CD4-positive, alpha-beta memory T cell (primary cell): Measurements from ENCODE around the gene HSD17B14. TPM values are rescaled to one million over a fixed set of nuclear protein-coding genes. Genes with fewer than 3 reads are reported as not detected.

Experiments used
- CTCF ChIA-PET: fragments of 350-600 bp; sonication (Branson Sonifier 250); formaldehyde crosslinking; loops from one replicate; lab custom pipeline; 2021; ENCODE audit warnings: inconsistent platforms; ENCODE audit not compliant: partially characterized antibody; lab: Charles Lee
- POLR2A ChIA-PET: fragments of 350-600 bp; sonication (Branson Sonifier 250); formaldehyde crosslinking; loops from one replicate; lab custom pipeline; 2021; ENCODE audit not compliant: partially characterized antibody; lab: Charles Lee
- DNase-seq, 5 donors: peaks; one replicate each; pipeline versions ENCODE4 v3.0.0 to v3.0.0-alpha.2; 2020 to 2022; ENCODE audit warnings: mixed read lengths in 1 of 5
- H3K27ac ChIP-seq: one replicate; pipeline ENCODE4 v1.7.0; 2013; ENCODE audit warnings: low read depth, low read length
- H3K27me3 ChIP-seq: 2 replicates; pipeline ENCODE4 v1.7.0; 2013; ENCODE audit warnings: mild to moderate bottlenecking, low read length, moderate library complexity; ENCODE audit not compliant: insufficient read depth
- H3K36me3 ChIP-seq: 2 replicates; pipeline ENCODE4 v1.7.0; 2013; ENCODE audit warnings: mild to moderate bottlenecking, low read length, moderate library complexity; ENCODE audit not compliant: insufficient read depth
- H3K4me1 ChIP-seq: 2 replicates; pipeline ENCODE4 v1.7.0; 2013; ENCODE audit warnings: mild to moderate bottlenecking, low read length, moderate library complexity; ENCODE audit not compliant: insufficient read depth
- H3K4me3 ChIP-seq, 2 donors: one replicate each; pipeline ENCODE4 v1.7.0; 2013; ENCODE audit warnings: low read length in 2 of 2, mild to moderate bottlenecking in 1 of 2
- H3K9me3 ChIP-seq, 2 donors: one replicate each; pipeline ENCODE4 v1.7.0; 2013; ENCODE audit warnings: low read length in 2 of 2, control low read depth in 1 of 2; ENCODE audit not compliant: control insufficient read depth in 1 of 2
- H3K27ac Mint-ChIP-seq, 7 donors: one replicate each; pipeline ENCODE4 v1.8.0; 2020 to 2021; ENCODE audit warnings: mixed read lengths in 7 of 7, mild to moderate bottlenecking in 6 of 7, inconsistent platforms in 3 of 7, moderate library complexity in 3 of 7
- H3K27me3 Mint-ChIP-seq, 2 donors: one replicate each; pipeline ENCODE4 v1.8.0; 2020 to 2021; ENCODE audit warnings: mixed read lengths in 2 of 2
- H3K36me3 Mint-ChIP-seq, 2 donors: one replicate each; pipeline ENCODE4 v1.8.0; 2020 to 2021; ENCODE audit warnings: mixed read lengths in 2 of 2, inconsistent platforms in 1 of 2, mild to moderate bottlenecking in 1 of 2
- H3K4me1 Mint-ChIP-seq, 4 donors: one replicate each; pipeline ENCODE4 v1.8.0; 2020 to 2021; ENCODE audit warnings: mixed read lengths in 4 of 4, mild to moderate bottlenecking in 1 of 4
- H3K4me3 Mint-ChIP-seq, 8 donors: one replicate each; pipeline ENCODE4 v1.8.0; 2020 to 2021; ENCODE audit warnings: mixed read lengths in 8 of 8, mild to moderate bottlenecking in 7 of 8, moderate library complexity in 6 of 8, inconsistent platforms in 3 of 8
- H3K9me3 Mint-ChIP-seq, 8 donors: one replicate each; pipeline ENCODE4 v1.8.0; 2020 to 2021; ENCODE audit warnings: mixed read lengths in 8 of 8, mild to moderate bottlenecking in 5 of 8, inconsistent platforms in 3 of 8, moderate library complexity in 1 of 8
- intact Hi-C: fragments of 100-400 bp; cut with micrococcal nuclease; formaldehyde crosslinking; loops from one replicate; pipeline ENCODE4 v1.15.1; 2023
- polyA plus RNA-seq, 2 donors: library from polyadenylated mRNA; unstranded; fragments of 300-500 nt; fragmentation: Illumina TruSeq; gene quantifications; one replicate each; pipeline ENCODE4 v1.2.3, GENCODE V29; 2021
- total RNA-seq, 2 experiments: library from RNA; stranded (reverse); gene quantifications; one replicate each; pipeline ENCODE4 v1.2.3, GENCODE V29; 2021

The HSD17B14 gene
- total and polyA plus RNA-seq, 4 experiments from 2014 or later = 0.32 to 1.1 (median 0.55) TPM

DNA sequence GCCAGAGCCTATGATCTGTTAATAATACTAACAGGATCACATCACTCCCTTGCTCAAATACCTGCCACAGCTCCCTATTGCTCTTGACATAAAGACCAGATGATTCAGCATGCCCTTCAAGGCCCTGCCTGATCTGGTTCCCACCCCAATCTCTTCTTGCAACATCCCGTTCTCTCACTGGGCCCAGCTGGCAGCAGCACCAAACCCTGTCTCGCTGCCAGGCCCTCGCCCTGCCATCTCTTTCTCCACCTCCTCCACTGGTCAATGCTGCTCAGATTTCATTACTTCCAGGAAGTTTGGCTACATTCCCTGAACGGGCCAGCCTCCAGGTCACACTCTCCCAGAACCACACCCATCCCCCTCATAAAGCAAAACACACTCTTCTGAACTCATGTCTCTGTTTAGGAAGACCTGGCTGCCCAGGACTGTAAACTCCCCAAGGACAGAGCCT is 16.9 kb downstream of the HSD17B14 start:
- Mint-ChIP-seq H3K4me3 (no peak overlapping the region), H3K27me3 (no peaks in the 10 kb centered on the region), H3K27ac (peak overlapping the region in 2 of 7 donors; percentile 64 to 85), H3K36me3 (no peaks in the 10 kb centered on the region), H3K4me1 (peaks cover 2 to 13% (median 9%) of the 10 kb centered on the region in 4 donors), H3K9me3 (no peaks in the 10 kb centered on the region)
- no peaks in the 10 kb centered on the region for H3K4me1 ChIP-seq
- no peak overlapping the region for H3K4me3 ChIP-seq
- intact Hi-C loops = no loop called here
- H3K27me3 ChIP-seq = no peaks in the 10 kb centered on the region
- ChIA-PET POLR2A (no interaction called here), CTCF (no interaction called here)
- no peak overlapping the region for H3K27ac ChIP-seq
- H3K9me3 ChIP-seq = no peaks in the 10 kb centered on the region
- H3K36me3 ChIP-seq = no peaks in the 10 kb centered on the region
- no peak for DNase-seq

DNA sequence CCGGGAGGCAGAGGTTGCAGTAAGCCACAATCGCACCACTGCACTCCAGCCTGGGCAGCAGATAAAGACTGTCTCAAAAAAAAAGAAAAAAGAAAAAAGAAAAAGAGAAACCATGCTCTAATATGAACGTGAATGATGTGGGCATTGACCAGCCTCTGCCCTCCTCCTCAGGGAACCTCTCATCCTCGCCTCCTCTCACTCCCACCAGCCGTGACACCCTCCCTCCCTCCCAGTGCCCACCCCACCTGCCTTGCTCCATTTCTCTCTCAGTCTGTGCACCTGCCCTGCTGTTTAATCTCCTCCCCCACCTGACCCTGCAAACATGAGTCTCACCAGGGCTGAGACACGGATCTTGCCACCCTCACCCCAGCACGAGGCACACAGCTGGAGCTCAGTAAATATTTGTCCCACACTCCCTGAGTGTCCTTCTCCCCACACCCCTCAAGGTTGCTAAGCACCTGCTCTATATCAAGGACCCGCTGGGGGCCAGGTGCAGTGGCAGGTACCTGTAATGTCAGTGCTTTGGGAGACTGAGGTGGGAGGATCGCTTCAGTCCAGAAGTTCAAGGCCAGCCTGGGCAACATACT is 18.0 kb downstream of the HSD17B14 start:
- H3K4me3 Mint-ChIP-seq = no peak overlapping the region
- Histone ChIP-seq H3K4me3 (no peak overlapping the region), H3K27ac (no peak overlapping the region), H3K27me3 (no peaks in the 10 kb centered on the region), H3K36me3 (no peaks in the 10 kb centered on the region), H3K9me3 (no peaks in the 10 kb centered on the region), H3K4me1 (no peaks in the 10 kb centered on the region)
- H3K27ac Mint-ChIP-seq = peak overlapping the region in 1 of 7 donors; percentile 32
- ChIA-PET POLR2A (interaction anchor here (0.9 kb wide), 1 partner anchor 24 kb away, joined by 3 read pairs; no protein-coding TSS in a partner anchor), CTCF (interaction anchor here (1.4 kb wide), 1 partner anchor 23 kb away, joined by 6 read pairs; no protein-coding TSS in a partner anchor)
- intact Hi-C loops = no loop called here
- no peak for DNase-seq
- no peaks in the 10 kb centered on the region for H3K27me3 Mint-ChIP-seq
- peaks cover 2 to 13% (median 9%) of the 10 kb centered on the region in 4 donors for H3K4me1 Mint-ChIP-seq
- no peaks in the 10 kb centered on the region for H3K36me3 Mint-ChIP-seq
- H3K9me3 Mint-ChIP-seq = no peaks in the 10 kb centered on the region

DNA sequence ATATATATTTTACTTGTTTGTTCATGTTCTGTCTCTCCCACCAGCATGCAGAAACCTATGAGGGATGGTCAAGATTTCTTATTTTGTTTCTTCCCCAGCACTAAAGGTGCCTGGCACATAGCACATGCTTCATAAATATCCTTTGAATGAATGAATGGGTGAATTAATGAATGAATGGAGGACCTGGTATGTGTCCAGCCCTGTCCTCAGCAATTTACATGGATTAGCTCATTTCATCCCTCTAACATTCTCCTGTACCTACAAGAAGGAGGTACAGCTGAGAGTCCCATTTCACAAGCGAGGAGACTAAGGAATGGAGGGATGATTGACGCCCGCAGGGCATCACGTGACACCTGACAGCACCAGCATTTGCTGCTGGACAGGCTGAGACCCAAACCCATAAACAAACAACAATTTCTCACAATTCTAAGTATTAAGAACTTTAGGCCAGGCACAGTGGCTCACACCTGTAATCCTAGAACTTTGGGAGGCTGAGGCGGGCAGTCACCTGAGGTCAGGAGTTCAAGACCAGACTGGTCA is 18.6 kb downstream of the HSD17B14 start:
- Histone ChIP-seq H3K4me1 (no peaks in the 10 kb centered on the region), H3K9me3 (no peaks in the 10 kb centered on the region), H3K4me3 (no peak overlapping the region), H3K36me3 (no peaks in the 10 kb centered on the region), H3K27ac (no peak overlapping the region), H3K27me3 (no peaks in the 10 kb centered on the region)
- ChIA-PET CTCF (interaction anchor here (1.4 kb wide), 1 partner anchor 22 kb away, joined by 6 read pairs; no protein-coding TSS in a partner anchor), POLR2A (interaction anchor here (0.9 kb wide), 1 partner anchor 25 kb away, joined by 3 read pairs; no protein-coding TSS in a partner anchor)
- no peaks in the 10 kb centered on the region for H3K27me3 Mint-ChIP-seq
- no peaks in the 10 kb centered on the region for H3K9me3 Mint-ChIP-seq
- H3K4me1 Mint-ChIP-seq = peaks cover 4 to 20% (median 10%) of the 10 kb centered on the region in 4 donors
- peak overlapping the region in 1 of 7 donors; percentile 26 for H3K27ac Mint-ChIP-seq
- H3K4me3 Mint-ChIP-seq = no peak overlapping the region
- intact Hi-C loops = no loop called here
- DNase-seq = no peak
- no peaks in the 10 kb centered on the region for H3K36me3 Mint-ChIP-seq

DNA sequence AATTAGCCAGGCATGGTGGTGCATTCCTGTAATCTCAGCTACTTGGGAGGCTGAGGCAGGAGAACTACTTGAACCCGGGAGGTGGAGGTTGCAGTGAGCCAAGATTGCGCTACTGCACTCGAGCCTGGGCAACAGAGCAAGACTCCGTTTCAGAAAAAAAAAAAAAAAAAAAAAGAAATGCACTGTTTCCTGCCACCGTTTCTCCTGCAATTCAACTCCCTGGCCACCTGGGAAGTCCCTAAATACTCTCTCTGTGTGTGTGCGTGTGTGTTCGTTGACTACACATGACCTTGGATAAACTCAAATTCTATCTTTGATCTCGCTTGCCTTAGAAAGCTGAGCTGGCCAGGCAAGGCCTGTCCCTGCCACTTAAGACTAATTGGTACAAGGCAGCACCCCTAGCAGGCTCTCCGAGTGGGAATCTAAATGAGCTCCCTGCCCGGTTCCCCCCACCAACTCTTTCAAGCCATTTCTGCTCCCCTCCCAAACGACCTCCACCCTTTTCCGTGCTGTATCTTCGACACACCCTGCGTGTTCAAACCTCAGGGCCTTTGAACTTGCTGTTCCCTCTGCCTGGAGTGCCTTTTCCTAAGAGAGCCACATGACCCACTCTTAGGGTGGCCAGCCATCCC is 20.3 kb downstream of the HSD17B14 start:
- Histone ChIP-seq H3K4me1 (no peaks in the 10 kb centered on the region), H3K4me3 (no peak overlapping the region), H3K27ac (no peak overlapping the region), H3K9me3 (no peaks in the 10 kb centered on the region), H3K36me3 (no peaks in the 10 kb centered on the region), H3K27me3 (no peaks in the 10 kb centered on the region)
- ChIA-PET POLR2A (interaction anchor here (0.9 kb wide), 1 partner anchor 149 kb away, joined by 3 read pairs; the partner anchor contains the start of gene FTL), CTCF (interaction anchor here (1.0 kb wide), 2 partner anchors 9 to 20 kb away, joined by 3 to 4 read pairs; partner anchors contain the start of gene HSD17B14)
- peak overlapping the region in 4 of 7 donors; percentile 19 to 89 (median 71) for H3K27ac Mint-ChIP-seq
- H3K9me3 Mint-ChIP-seq = no peaks in the 10 kb centered on the region
- peaks cover 8 to 27% (median 16%) of the 10 kb centered on the region in 4 donors for H3K4me1 Mint-ChIP-seq
- H3K27me3 Mint-ChIP-seq = no peaks in the 10 kb centered on the region
- peak in 4 of 5 donors; percentile 32 to 70 (median 47) for DNase-seq
- intact Hi-C loops = no loop called here
- H3K36me3 Mint-ChIP-seq = no peaks in the 10 kb centered on the region
- no peak overlapping the region for H3K4me3 Mint-ChIP-seq

DNA sequence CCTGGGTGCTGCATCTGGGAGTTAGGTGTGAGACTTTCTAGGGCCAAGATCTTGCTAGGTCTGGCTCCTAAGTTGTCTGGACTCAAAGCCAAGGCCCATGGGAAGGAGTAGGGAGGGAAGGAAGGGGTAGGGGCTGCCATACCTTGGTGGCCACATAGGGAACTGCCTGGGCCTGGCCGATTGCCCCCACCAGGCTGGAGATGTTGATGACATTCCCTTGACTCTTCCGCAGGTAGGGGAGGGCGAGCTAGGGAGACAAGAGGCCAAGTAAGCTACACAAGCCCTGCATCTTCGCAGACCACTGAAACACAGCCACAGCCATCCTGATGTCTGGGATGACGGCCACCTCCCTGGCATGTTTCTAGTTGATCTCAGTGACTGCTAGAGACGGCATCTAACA is 21.4 kb downstream of the HSD17B14 start:
- H3K36me3 Mint-ChIP-seq = no peaks in the 10 kb centered on the region
- H3K4me3 Mint-ChIP-seq = no peak overlapping the region
- no peak overlapping the region for H3K27ac ChIP-seq
- CTCF ChIA-PET = interaction anchor here (2.6 kb wide), 1 partner anchor 27 kb away, joined by 7 read pairs; no protein-coding TSS in a partner anchor
- no peaks in the 10 kb centered on the region for H3K9me3 Mint-ChIP-seq
- H3K27ac Mint-ChIP-seq = peak overlapping the region in 2 of 7 donors; percentile 13 to 48
- intact Hi-C loops = no loop called here
- POLR2A ChIA-PET = no interaction called here
- DNase-seq = no peak
- no peaks in the 10 kb centered on the region for H3K9me3 ChIP-seq
- no peaks in the 10 kb centered on the region for H3K36me3 ChIP-seq
- no peaks in the 10 kb centered on the region for H3K27me3 Mint-ChIP-seq
- H3K27me3 ChIP-seq = no peaks in the 10 kb centered on the region
- H3K4me1 ChIP-seq = peaks cover 7% of the 10 kb centered on the region
- peaks cover 12 to 34% (median 23%) of the 10 kb centered on the region in 4 donors for H3K4me1 Mint-ChIP-seq
- H3K4me3 ChIP-seq = no peak overlapping the region

DNA sequence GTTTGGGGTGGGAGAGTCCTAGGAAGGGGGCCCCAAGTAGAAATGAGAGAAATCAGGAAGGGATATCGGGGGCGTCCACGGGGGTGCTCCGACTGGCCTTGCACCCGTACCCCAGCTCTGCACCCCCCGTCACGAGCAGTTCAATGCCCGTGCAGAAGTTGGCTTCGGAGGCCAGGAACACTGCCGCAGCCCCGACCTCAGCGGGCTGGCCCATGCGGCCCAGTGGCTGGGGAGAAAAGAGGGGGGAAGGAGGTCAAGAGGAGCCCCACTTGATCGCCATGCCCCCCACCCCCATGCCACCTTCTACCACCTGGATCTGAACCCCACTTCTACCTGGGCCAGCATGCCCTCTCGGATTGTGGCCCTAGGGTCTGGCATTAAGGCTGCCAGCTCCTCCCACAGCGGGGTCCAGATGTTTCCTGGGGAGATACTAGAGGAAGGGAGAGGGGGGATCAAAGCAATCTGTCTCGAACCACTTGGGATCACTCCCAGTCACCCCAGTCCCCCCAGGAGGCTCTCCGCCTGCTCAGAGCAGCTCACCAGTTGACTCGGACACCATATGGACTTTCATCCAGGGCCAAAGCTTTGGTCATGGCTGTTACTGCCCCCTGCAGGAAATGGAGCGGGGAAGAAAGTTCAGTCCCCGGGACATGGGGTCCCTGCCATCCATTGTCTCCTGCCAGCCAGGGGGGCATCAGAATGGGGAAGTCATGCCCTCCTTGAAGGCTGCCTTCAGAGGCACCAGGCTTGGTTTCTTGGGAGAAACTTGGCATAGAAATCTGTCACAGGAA is 23.0 kb downstream of the HSD17B14 start:
- intact Hi-C loops = no loop called here

More for the DNA sequence above, 23.0 kb downstream of the HSD17B14 start:
- Mint-ChIP-seq H3K4me1 (peaks cover 18 to 44% (median 30%) of the 10 kb centered on the region in 4 donors), H3K27me3 (no peaks in the 10 kb centered on the region), H3K27ac (peak overlapping the region in 4 of 7 donors; percentile 3 to 77 (median 58)), H3K4me3 (peak overlapping the region in 1 of 8 donors; percentile 74), H3K36me3 (no peaks in the 10 kb centered on the region), H3K9me3 (no peaks in the 10 kb centered on the region)
- Histone ChIP-seq H3K27me3 (no peaks in the 10 kb centered on the region), H3K9me3 (no peaks in the 10 kb centered on the region), H3K4me1 (peaks cover 13% of the 10 kb centered on the region), H3K36me3 (no peaks in the 10 kb centered on the region), H3K4me3 (no peak overlapping the region), H3K27ac (no peak overlapping the region)
- POLR2A ChIA-PET = interaction anchor here (1.3 to 1.4 kb wide), 3 partner anchors 12 to 167 kb away, joined by 3 to 4 read pairs (median 4); partner anchors contain the start of gene CA11
- CTCF ChIA-PET = interaction anchor here (1.0 to 2.6 kb wide), 3 partner anchors 15 to 29 kb away, joined by 4 to 7 read pairs (median 4); partner anchors contain the start of gene HSD17B14
- no peak for DNase-seq
